RPMI7951 (cell line): ENCODE results near the gene COL27A1. TPM values are rescaled to one million over a fixed set of nuclear protein-coding genes. Genes with fewer than 3 reads are reported as not detected.
A peak's percentile ranks its signal among the peaks of the same experiment; 100 is the strongest.

Experiments used
- DNase-seq: peaks from one replicate; pipeline ENCODE4 v3.0.0-alpha.2; 2012; ENCODE audit warnings: low read depth
- total RNA-seq: library from RNA; depleted of rRNA; stranded (reverse); fragments of >200 nt; shearing (Covaris generic); gene quantifications from 2 replicates; pipeline ENCODE4 v1.2.3, GENCODE V29; 2014

COL27A1 gene
- total RNA-seq, 1 experiment from 2014 or later: 2.8 TPM

DNA sequence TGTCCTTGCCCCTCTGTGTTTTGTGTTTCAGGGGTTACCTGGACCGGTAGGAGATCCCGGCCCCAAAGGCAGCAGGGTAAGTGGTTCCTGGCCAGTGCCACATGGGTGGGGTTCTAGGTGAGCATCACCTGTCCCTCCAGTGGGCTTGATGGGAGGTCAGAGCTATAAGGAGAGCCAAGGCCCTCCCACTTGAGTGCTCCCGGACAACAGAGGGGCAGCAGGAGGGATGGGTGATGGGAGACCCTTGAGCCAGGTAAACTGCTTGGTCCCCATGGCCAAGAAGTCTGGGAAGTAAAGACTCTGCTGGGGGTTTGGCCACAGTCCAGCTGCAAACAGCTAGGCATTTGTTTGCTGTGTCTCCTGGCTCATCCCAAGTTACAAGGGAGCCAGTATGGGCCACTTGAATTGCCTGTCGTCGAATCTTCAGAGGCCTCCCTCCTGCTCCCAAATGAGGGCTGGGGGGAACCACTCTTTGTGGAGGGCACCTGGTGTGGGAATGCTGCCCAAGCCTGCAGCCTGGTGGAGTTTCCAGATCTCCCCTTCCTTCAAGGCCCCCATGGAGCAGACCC is 51.0 kb downstream of the COL27A1 start:
- DNase-seq: no peak

DNA sequence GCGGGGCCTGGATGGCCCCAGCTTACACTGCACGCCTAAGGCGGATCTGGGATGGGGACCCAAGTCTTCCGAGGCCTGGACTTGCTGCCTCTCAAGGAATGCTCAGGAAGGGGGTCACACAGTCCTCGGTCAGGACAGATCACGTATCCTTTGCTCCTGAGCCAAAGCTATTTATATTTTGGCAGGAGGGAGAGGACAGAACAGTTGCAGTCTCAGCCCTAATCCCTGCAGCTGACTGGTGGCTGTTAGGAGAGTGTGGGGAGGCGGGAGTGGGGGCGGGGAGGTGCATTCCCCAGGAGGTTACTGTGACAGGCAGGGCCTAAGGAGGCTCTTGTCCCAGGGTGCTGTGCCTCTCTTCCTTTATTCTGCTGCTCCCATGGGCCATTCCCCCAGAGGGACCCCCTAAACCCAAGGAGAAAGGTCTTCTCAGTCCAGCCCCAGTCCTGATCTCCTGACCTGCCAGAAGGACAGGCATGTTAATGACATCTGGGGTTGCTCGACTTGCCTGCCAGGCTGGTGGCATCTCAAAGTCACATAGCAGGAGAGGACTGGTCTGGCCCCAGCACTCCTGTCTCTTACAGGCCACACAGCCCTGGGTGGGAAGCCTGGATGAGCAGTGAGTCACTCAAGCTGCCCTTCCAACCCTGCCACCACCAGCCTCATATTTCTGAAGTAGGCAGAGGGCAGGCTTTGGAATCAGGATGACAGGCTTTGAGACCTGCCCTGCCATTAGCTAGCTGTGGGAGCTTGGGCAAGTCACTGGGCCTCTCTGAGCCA is 51.9 kb downstream of the COL27A1 start:
- peak; percentile 63 for DNase-seq

DNA sequence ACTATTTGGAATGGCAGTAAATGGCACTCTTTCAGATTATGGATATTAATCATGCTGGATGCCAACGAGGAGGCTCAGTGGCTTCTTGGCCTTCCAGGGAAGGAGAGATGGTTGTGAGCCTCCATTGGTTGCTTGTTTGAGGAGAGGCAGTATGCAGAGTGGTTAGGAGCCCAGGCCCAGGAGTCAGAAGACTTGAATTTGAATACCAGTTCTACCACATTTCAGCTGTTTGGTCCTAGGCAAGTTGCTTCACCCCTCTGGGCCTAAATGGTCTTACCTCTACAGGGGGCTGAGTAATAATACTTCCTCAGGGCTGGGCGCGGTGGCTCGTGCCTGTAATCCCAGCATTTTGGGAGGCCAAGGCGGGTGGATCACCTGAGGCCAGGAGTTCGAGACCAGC is 52.5 kb downstream of the COL27A1 start:
- no peak for DNase-seq

DNA sequence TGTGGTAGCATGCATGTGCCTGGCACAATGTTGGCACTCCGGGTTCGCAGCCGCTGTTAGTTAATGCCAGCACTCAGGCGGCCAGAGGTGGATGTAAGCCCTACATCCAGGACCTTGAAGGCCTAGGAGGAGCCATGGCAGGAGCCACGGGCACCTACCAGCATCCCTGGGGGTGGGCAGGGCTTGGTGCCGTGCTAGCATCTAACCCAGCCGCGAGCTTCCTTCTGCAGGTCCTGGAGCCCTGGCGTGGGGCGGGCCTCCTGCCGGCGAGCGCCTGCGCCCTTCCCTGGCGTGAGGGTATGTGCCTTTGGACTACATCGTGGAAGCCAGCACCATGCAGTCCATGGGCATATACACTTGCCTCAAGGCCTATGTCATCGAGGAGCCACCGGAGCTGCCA is 53.8 kb downstream of the COL27A1 start:
- no peak for DNase-seq

DNA sequence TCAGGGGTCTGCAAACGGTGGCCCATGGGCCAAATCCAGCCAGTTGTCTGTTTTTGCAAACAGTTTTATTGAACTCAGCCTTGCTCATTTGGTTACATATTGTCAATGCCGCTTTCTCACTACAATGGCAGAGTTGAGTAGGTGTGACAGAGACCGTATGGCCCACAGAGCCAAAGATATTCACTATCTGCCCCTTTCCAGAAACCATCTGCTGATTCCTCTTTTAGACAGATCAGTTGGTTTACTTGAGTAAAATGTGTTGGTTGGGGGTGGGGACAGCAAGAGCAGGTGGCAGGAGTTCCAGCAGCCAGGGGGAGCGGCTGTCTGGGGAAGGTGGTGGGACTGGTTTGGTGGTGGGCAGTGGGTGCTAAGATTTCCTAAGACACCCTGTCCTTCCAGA is 54.8 kb downstream of the COL27A1 start:
- DNase-seq: no peak

DNA sequence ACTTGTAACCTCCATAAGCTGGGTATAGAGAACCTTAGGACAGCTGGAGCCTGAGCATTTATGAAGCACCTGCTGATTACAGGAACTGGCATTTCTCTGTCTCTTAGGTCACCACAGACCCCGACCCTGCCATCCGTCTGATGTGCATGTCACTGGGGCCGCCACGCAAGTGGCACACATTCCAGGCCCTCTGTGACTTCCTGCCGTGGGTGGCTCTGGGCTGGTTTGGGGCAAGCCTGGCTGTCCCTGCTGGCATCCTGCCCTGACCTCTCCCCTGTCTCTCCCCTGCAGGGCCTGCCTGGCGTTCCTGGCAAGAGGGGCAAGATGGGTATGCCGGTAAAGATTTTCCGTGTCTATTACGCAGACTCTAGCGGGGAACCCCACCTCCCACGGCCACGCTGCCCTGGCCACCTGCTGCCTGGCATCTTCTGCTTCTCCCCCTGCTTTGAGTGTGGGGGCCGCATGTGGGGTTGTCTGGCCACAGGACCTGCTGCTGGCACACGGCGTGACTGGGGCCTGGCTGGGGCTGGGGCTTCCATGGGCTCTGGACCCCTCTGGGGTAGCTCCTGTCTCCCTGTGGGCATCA is 55.4 kb downstream of the COL27A1 start:
- DNase-seq: no peak

DNA sequence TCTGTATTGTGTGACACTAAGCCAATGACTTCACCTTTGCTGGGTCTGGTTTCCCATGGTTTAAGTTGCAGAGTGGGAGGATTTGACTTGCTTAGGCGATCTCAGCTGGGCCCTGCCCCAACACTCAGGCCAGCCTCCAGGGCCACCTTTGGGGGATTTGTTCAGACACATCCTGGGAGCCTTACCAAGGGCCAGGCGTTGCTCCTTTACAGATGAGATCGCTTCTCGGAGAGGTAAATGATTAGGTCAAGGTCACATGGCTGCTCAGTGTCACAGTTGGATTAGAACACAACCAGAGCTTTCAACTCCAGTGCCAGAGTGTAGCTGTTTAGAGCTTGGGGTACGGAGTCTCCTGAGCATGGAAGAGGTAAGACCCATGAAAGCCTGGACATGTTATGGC is 57.5 kb downstream of the COL27A1 start:
- no peak for DNase-seq

DNA sequence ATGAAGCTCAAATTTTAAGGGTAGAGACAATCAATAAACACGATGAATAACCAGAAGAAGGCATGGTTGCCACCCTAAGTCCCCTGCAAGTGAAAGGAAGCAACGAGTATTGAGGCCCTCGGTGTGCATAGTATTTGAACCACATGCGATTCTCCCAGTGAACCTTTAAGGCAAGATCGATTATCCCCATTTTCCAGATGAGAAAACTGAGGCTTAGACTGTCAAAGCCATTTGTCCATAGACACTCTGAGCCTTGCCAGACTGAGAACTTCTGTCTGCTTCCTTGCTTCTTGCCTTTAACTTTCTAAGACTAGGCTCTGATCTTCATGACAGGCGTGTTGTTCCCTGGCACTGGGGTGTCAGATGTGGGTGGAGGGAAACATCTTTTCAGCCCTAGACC is 58.2 kb downstream of the COL27A1 start:
- DNase-seq: no peak

DNA sequence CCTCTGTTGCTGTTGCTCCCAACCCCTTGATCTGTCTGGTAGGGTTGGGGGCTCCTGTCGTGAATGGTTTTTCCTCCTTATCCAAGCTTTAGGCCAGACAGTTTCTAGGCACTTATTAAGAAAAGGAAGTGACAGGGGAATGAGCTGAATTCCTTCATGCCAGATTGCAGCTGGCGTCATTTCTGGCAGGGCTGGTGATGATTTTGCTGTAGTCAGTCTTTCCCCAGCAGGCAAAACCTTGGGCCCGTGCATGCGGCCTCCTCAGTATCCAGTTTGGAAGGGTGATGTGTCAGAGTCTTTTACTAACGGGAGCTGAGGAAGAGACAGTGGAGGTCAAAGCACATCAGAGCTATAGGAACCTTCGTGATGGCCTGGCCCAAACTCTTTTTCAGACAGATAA is 58.8 kb downstream of the COL27A1 start:
- no peak for DNase-seq

DNA sequence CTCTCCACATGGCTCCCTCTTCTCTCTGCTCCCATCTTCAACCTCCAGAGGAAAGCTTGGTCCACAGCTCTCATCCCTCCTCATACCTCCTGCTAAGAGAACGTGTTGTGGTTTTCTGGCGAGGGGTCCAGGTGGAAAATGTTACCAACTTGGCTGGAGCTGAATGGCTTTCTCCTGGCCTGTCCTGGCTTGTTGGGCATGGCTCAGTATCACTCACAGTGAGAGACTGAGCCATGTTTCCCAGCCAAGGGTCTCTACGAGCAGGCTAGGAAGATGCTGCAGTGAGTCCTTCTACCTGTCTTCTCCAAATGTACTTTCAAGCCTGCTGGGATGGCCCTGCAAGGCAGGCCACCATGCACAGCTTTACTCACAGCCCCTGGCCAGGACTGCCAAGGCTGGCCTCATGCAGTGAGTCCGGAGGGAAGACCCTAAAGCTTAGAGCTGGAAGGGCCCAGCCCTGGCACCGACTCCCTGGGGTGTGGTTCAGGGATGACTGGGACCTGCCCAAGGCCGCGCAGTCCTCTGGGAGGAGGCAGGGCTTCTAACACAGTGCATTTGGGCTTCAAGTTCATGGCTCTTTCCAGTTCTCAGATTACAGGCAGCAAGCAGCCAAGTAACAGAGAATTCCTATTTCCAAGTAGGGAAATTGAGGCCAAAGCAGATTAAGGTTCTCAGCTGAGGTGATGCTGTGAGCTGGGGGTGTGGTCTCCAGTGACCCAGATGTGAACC is 59.5 kb downstream of the COL27A1 start:
- DNase-seq: no peak

DNA sequence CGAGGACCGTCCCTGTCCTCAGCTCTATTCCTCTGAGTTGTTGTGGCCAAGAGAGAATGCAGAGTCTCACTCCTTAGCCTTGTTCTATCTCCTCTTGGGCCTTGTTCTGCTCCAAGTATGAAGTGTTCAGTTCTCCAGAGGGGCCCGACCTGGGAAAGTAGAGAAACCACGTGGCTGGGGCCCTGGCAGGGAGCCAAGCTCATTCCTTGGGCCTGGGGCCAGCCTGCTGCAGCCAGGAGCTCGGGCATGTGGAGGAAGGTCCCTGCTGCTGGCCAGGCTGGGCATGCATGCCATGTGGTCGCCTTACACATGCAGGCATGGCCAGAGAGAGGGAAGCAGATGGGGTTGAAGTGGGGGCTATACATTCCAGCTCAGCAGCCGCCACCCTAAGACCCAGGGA is 60.7 kb downstream of the COL27A1 start:
- DNase-seq: peak; percentile 58

DNA sequence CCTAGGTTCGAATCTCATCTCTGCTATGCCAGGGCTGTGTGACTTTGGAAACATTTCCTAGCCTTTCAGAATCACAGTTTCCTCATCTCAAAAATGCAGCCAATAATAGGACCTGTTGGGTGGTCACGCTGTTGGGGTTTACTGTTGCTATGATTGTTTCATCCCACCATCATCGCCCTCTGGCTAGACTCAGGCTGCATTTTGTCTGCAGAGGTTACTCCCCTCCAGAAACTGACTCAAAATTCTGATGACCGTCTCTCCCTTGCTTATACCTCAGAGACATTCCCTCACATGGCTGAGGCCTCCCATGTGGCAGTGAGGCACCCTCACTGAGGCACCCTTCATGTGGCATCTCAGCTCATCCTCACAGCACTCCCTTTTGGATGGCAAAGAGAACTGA is 61.6 kb downstream of the COL27A1 start:
- DNase-seq: peak; percentile 62

DNA sequence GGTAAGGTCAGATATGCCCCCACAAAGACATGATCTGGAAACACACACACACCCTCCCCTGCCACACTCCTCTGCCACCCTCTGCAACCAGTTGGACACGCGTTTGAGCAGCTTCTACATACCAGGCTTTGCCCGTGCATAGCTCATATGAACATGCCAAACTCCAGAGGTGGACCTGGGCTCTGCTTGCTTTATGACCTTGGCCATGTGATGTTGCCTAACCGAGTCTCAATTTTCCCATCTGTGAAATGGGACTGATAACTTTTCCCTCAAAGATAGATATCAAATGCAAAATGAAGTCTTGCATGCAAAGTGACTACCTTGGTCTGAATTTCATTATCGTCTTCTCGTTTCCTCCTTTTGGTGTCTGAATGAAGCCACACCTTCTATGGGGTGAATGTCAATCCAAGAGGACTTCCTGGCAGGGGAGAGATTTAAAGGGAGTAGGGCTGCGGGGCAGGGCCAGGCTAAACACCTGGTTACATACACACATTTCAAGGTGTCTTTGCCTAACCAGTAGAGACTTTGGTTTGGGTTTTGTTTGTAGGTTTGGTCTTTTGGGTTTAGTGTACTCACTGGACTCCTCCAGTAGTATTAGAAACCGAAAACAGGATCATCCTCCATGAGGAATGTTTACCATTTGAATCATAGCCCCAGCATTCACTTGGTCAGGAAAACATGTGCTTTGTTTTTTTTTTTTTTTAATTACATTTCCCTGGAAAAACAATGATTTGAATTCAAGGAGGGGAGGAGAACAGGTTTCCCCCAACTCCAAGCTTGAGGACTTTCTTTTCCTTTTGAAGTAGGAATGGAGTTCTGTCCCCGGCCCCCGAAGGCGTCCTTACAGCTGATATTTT is 63.2 kb downstream of the COL27A1 start:
- DNase-seq: no peak

DNA sequence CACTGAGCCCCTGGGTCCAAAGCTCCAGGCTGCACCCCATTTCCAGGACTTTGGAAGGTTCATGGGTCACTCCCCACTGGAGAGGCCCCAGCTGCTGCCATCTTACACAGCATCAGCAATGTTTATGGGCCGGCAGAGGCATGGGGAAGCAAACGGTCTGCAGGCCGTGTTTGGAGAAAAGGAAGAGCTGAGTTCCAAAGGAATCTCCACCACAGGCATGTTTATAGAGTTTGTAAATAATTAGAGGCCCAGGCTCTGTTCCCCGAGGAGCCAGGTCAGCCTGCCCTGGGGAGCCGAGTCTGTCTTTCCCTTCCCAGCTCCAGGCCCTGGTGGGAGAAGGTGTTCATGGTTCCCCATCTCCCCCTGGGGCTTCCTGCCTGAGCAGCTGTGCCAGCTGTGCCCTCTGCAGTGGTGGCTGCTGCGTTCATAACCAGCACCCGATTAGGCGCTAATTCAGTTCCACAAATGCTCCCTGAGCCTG is 64.8 kb downstream of the COL27A1 start:
- DNase-seq: no peak

DNA sequence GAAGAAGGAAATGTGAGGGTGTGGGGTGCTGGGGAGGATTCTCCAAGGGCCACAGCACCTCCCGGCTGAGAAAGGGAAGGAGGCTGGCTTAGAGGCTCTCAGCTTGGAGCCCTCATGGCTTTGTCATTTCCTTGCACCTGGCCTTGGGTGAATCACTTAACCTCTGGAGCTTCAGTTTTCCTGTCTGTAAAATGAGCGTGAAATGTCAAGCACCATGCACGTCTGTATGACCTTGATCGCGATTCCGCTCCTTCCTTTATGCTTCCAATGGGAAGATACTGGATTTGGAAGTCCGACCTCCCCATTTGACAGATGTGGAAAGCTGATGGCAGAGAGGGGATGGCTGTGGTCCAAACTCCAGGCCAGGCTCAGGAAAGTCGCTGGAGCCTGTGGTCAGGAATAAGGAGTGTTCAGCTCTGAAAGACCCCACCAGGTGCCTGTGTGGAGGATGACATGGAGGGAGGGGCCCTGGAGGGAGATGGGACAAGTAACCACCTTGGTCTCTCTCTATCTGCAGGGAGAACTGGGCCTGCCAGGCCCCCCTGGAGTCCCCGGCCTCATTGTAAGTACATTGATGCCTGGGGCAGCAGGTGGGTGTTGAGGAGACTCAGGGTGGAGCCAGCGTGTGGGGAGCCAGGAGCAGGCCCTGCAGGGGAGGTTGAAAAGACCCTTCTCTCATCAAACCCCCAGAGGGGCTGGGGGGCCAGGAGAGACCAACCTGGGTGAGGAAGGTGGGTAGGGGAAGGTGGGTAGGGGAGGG is 66.5 kb downstream of the COL27A1 start:
- DNase-seq: peak; percentile 66

DNA sequence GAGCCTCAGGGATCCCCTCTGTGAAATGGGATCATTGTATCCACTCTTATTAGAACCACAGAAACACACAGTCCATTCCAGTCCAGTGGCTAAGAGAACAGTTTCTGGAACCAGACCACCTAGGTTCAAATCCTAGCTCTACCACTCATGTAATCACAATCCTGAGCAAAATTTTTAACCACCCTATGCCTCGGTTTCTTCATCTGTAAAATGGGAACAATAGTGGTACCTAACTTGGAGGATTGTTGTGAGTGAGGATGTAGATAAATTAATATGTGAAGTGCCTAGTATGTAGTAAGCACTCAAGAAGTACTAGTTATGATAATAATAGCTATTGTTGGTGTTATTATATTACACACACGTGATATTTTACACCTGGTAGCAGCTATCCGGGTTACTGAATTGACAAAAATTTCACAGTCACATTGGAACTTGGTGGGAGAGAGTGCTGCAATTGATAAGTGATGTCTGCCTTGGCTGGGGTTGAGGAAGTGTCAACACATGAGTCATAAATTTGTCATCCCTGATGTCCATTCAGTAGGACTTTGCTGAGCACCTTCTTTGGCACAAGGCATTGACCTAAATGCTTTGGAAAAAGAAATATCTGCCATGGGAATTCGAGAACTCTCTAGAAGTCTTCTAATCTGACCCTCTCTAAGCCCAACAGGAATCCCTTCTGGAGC is 68.4 kb downstream of the COL27A1 start:
- DNase-seq: peak; percentile 80

DNA sequence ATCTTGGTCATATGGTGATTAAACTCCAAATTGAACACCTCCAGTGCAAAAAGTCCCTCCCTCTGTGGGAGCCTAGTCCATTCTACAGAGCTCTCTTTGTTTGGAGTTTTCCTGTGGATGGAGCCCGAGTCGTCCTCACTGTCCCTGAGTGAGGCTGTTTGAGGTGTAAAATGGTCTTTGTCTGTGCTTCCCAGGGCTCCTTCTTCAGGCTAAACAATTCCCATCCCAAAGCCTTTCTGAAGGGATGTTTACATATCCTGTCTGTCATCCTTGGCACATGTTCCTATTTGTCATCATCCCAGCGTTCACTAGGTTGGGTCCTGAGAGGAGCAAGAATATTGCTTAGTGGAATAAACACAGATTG is 68.9 kb downstream of the COL27A1 start:
- peak; percentile 85 for DNase-seq

DNA sequence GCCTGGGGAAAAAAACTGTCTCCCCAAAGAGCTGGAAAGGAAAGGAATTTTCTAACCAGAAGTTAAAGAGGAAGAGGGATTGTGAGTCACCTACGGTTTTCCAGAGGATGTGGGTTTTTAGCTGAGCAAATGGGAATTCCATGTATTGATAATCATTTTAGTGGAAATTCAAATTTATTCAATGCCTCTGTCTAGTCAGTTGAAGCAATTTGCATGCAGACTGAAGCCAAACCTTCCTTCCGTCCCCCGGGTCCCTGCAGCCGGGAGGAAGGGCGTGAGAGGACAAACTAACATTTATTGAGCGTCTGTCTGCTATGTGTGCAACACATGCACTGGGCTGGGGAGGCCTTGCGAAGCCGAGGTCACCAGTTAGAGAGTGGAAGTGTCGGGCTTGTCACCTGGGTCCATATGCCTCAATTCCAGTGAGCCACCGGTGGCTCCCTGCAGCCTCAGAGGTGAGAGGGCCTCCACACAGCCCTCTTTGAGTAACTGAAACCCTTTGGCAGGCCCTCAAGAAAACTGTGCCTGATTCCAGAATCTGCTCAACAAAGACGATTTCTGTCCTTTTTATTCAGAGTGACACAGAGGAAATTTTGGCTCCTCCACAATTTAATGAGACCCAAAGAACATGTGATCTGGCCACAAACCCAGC is 70.3 kb downstream of the COL27A1 start:
- DNase-seq: peak; percentile 84

DNA sequence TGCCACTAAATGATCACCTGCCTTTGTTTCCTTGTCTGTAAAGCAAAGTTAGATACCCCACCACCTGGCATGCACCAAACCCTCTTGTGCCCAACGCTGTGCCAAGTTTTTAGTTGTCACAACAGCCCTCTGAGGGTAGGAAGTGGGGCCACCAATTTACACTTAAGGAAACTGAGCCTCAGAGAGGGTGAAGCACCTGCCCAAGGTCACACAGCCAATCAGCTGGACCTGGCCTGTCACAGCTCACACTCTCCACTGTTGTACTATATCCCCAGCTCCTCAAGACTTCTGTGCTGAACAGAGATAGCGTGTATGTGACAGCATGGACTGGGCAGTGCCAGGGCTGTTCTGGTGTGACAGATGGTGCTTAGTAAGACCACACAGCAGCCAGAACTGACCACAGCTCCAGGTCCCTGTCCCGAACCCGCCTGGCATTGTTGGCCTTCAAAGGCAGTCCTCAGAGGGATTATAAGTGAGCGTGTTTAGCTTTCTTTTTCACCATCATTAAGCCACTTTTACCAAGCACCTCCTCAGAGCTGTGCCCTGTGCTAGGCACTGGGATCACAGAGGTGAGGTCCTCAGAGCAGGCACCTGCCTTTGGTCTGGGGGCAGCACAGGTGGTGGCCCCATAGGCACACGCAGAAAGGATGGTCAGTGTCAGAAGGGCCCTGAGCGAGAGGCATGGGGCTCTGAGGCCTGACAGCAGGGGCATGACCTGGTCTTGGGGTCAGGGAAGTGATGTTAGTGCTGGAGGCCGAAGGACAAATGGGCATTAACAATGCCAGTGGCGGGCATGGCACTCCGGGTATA is 71.1 kb downstream of the COL27A1 start:
- DNase-seq: peak; percentile 58
